CD4-positive, alpha-beta T cell treated with Interleukin-6 at 100 ng/mL for 8 hours (primary cell): Measurements from ENCODE around the gene INAVA.

Experiments used
- DNase-seq: peaks from one replicate; pipeline ENCODE4 v3.0.0-alpha.2; 2020; ENCODE audit warnings: mixed read lengths, low spot score

INAVA gene

DNA sequence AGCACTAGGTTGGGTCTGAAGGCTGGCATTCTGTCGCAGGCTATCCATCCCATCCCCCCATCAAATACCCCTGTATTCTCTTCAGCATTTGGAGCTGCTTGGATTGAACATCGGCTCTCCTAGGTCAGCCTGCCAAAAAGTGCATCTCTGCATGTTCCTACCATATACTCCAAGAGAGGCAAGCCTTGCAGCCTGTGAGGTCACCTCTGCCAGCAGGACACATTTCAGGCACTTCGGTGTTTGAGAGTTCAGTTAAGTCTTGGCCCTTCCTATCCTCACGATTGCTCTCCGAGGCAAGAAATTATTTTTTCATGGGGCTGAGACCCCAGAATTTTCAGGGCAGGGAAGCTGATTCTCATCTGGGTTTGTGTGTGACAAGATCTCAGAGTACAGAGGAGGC lies 19.3 kb upstream of the INAVA start:
- DNase-seq = no peak

DNA sequence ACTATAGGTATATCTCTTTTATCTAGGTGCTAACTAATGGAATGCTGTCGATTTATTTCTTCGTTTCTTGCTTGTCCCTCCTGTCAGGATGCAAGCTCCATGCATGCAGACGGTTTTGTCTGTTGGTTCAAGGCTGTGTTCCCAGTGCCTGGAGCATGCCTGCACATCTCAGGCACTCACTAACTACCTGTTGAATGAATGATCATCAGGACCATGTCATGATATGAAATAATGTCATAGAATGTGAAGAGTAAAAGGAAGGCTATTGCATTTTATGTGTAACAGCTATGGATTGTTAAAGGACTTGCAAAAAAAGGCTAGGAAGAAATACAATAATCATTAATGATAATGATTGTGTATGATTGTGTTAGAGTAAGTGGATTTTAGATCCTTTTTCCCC lies 17.7 kb upstream of the INAVA start:
- no peak for DNase-seq

DNA sequence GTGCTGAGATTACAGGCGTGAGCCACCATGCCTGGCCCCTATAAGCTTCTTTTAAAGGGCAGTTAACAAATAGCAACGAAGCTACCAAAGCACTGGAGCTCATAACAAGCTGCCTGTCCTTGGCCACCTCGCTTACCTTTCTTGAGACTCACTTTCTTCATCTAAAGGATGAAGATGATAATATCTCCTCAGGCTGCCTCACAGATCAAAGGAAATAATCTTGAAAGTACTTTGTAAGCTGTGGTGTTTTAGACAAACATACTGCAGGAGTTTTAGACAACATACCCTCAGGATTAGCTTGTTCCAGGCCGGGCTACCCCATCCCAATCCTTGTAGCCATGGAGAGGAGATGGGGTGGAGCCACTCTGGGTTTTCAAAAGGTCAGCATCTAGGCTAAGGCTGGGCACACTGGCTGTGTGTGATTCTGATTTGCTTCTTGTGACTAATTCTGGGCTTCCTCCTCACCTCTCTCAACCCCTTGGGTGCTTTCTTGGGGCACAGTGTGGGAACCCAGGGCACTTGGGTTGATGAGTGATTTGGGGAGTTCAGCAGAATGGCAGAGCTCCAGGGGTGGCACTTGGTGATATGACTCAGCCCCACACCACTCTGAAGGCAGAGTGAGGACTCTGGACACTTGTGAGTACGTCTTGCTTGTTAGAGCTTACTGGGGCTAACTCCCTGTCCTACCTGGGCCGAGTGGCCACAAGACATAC lies 16.7 kb upstream of the INAVA start:
- DNase-seq = peak; percentile 42

DNA sequence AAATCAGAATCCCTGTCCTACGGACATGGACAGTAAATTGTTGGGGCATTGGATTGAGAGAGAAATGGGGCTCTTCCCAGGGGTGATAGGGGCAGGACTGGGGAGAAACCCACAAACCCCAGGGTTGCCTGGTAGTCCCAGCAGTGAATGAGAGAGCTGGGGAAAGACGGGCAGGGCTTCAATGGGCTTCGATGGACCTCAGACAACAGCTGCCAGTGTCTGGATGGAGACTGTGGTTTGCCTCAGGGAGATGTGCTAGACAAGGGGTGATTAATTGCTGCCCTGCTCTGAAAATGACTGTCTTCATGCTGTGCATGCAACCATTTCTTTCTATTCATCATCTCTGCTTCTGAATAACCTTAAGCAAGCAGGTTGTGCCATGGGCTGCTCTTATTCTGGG lies 14.5 kb upstream of the INAVA start:
- no peak for DNase-seq

DNA sequence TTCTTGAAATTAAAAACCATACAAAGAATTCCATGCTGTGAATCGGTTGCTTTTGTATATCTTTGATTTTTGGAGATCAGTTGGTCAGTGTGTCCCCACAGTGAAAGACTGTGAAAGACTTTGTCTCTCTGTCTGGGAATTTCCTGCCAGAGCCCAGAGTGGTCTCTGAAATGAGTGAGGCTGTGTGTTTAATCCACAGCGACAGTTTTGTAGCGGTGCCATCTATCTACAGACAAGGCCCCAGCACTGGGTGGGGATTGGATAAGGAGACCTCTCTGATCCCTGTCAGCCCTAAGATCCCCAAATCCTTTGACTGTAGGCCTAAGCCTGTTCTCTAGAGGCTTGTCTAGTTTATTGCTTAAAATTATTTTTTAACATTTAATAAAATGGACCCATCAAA lies 11.6 kb upstream of the INAVA start:
- no peak for DNase-seq

DNA sequence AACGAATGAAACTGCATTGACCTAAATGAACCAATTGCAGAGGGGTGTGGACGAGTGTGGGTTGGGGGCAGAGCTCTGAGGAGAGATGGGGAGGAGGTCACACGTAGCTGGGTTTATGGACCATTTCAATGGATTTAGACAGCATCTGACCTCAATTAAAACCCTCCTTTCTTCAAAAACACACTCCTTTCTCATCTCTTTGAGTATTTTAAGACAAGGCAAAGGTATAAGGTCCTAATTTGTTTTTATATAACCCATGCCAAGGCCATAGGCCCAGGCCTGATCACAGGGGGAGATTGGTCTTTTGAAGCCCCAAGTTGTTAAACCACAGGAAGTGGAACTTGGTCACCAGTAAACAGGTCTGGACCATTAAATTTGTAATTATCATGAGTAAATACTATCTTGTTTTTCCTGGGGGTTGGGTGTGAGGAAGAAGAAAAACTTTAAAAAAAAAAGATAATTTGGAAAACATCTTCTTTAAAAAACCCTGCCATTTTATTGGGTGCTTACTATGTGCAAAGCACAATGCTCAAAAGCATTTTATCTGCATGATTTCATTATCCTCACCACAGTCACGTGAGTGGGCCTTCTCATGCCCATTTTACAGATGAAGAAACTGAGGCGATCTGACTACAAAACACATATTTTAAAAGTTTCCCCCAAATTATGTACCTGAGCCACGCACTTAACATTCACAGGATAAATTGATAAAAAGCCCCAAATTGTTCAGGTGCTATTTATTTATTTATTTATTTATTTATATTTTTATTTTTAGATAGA lies 8.9 kb upstream of the INAVA start:
- no peak for DNase-seq

DNA sequence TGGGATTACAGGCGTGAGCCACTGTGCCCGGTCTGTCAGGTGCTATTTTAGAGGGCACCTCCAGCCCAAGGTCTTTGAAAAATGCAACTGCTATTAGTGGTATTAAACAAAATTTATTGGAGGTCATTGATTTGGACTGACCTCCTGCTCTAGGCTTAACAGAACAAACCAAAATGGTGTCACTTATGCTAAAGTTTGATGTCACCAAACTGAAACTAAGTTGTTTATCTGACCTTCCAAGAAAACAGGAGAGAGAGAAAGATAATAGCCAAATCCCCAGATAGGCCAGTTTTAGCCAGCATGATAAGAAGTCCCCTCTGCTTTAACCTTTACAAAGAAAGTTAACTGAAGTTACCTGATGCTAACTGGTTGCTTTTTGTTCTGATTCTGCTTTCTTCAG lies 8.1 kb upstream of the INAVA start:
- no peak for DNase-seq

DNA sequence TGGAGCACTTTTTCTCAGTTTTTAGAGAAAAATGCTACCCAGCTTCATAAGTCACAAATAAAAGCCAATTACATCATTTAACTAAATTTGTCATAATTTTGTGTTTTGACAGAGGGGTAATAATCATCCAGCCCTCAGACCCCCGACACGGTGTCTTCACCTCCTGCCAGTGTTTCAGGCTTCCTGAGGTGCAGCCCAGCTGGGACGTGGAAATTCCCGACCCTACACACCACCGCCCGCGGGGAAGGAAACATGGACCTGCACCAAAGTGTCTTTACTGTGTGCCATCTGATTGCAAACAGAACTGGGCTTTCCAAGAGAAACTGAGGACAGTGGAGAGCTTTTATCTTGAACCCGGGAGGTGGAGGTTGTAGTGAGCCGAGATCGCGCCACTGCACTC lies 7.7 kb upstream of the INAVA start:
- no peak for DNase-seq

DNA sequence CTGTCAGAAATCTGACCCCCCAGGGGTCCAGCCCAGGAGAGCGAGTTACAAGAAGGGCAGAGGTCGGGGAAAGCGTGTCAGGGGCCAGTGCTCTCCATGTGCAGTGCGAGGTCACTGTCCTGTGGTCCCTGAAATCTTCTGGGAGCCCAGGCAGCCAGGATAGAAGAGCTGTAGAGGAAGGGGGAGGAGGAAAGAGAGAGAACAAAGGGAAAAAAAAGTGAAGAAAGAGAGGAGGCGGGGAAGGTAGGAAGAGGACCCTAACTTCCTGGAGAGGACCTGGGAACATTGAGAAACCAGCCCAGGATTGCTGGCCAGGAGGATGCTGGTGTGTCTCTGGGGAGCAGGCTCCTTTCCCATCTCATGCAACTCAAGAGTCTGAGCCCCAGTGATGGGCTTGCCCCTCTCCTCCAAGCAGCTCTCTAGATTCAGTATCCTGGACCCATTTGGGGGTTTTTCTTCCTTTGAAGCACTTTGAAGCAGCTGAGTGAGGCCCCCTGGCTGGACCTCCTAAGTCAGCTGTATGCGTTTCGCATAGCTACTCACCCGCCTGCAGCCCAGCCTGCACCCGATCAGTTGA lies 6.8 kb upstream of the INAVA start:
- no peak for DNase-seq

DNA sequence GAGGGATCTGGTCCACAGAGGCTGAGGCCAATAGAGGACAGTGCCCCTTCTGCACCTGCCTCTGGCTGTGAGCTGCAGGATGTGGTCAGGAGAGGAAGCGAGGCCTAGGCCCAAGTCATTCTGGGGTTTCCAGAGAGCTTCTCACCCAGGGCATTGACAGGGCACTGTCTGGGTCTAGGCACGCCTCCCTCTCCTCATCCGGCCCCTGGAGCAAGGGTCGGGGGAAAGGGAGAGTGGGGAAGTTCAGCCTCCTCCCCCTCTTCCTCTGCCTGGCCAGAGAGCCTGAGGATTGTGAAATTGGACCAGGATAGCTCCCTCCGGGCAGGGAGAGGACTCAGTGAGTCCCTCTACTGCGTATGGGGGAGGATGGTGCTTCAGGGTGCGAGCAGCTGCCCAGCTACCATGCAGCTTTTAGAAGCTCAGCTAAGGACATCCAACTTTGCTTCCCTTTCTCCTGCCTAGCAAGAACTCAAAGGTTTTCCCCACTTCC lies 6.3 kb upstream of the INAVA start:
- DNase-seq = peak; percentile 70

DNA sequence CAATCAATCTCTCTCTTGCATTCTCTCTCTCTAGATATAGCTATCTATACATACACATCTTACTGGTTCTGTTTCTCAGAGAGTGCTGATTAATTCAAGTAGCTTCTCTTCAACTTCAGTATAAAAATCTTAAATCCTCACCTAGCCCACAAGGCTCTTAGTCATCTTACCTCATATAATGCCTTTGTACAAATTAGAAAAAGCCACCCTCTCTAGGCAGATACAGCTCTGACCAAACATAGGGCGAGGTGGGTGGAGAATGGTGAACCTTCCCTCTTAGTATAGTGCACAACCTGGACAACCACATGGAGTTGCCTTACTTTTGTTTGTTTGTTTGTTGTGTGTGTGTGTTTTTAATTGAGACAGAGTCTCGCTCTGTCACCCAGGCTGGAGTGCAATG lies 5.1 kb upstream of the INAVA start:
- no peak for DNase-seq

DNA sequence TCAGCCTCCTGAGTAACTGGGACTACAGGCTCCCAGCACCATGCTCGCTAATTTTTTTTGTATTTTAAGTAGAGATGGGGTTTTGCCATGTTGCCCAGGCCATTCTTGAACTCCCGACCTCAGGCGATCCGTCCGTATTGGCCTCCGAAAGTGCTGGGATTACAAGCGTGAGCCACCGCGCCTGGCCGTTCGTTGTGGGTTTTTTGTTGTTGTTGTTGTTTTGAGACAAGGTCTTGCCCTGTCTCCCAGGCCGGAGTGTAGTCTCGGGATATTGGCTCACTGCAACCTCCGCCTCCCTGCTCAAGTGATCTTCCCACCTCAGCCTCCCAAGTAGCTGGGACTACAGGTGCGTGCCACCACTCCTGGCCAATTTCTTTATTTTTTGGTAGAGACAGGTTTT lies 4.7 kb upstream of the INAVA start:
- no peak for DNase-seq

DNA sequence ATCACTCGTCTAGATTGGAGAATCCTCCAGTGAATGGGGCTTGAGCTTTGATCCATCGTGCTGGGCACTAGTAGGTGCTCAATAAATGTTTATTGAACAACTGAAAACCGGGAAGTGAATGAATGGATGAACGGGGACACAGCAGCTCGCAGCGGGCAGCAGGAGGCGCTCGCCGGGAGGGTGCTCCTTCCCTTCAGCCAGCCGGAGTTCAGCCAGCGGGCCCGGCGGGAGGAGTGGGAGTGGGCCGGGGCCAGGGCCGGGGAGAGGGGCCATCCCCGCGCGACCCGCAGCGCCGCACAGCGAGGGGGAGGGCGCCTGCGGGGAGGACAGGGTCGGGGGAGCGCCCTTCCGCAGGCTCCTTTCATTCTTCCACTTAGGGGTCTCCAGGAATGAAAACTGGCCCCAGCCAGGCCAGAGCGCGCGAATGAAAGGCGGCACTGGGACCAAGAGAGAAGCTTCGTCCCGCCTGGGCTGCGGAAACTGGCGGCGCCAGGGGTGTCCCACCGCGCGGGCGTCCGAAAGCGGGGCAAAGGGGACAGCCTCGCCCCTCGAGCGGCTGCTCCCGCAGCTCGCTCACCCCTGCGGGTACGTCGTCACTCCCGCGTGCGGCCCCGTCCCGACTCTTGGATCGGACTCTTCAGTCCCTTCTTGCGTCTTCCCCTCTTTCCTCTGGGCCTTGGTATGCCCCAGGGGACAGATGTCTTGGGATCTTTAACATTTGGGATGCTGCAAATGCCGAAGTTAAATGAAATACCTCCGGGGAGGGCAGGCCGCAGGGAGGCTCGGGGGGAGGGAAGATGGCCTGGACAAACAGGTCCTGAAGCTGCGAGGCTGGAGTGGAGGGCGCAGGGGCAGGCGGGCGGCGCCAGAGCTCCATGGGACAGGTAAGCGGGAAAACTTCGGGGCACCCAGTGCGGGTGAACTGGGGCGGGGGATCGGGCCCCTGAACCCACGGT lies 3.6 kb upstream of the INAVA start:
- DNase-seq = no peak

DNA sequence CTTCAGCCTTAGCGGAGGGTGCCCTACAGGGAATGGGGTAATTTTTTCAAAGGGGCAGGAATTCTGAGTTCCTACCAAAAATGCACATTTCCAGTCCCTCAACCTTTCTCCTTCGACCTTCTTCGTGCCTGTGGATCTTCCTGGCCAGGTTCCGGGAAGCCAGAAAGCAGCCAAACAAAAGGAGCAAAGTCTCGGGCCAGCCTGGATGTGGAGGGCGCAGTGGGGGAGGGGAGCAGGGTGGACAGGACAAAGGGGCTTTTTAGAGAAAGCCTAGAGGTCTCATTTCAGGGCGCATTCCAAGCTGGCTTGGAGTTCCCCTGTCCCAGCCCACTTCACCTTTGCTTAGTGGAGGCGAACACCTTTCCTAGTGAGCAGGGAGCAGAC lies 2.9 kb upstream of the INAVA start:
- DNase-seq = no peak

DNA sequence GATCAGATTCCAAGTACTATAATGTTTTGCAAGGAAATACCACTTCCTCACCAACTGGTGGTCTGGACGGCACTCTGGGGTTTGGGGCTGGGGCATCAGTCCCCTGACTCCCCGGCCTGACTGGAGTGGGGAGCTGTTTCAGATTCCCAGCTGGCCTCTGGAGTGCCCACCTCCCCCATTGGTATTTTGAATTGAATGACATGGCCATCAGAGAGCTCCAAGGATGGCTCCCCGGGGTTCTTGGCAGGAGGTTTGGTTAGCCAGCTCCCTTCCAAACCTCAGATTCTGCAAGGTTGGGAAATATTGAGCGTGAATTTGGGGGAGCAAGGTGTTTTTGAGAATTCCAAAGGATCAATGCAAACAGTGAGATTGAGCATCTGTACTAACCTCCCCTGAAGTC lies 2.2 kb upstream of the INAVA start:
- no peak for DNase-seq

DNA sequence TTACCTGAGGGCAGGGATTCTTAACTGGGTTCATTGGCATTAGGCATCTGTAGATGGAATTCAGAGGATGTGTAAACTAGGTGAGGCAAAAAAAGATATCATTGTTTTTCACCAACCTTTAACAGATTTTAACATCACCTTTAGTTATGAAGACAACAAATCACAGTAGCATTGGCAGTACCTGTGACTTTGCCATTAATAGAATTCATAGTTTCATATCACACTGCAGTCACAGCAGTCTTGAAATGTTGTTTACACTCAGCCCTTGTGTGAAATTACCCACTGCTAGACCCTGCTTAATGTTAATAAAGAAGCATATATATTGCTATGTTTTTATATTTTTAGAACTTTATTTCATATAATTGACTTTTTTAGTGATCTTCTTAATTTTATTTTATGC lies 1.7 kb upstream of the INAVA start:
- DNase-seq = no peak

DNA sequence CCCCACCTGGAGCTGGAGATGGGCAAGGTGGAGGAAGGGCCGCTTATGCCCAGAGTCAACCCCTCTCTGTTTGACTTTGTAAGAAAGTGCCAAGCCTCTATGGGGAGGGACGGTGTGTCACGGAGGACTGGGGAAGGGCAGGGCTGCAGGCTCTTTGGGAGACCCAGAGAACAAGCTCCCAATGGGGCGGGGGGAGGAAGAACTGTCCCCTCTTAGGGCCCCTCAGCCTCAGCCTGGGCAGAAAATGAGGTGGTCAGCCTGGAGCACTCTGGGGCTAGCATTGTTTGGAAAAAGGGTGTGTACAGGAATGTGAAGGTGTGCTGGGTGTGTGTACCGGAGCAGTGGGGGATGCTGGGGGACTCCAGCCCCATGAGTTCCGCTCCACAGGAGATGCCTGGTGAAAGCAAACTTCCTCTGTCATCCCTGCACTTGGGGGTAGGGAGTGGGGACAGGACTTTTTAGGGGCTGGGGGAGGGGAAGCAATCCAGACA lies 1.2 kb upstream of the INAVA start:
- no peak for DNase-seq

DNA sequence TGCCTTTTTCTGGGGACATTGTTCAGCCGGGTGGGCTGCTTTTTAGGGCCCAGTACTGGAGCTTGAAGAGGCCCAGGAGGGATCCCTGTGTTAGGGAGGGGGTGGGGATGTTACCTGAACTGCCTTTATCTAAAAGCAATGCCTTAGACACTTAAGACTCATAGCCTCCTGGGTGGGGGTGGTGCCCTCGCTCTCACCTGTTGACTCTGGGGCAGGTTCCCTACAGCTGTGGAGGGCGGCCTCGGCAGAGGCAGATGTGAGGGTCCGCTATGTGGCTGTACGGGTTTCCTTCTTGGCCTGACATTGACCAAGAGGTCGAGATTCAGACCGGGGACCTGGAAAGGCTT lies 716 bp downstream of the INAVA start:
- DNase-seq = no peak

DNA sequence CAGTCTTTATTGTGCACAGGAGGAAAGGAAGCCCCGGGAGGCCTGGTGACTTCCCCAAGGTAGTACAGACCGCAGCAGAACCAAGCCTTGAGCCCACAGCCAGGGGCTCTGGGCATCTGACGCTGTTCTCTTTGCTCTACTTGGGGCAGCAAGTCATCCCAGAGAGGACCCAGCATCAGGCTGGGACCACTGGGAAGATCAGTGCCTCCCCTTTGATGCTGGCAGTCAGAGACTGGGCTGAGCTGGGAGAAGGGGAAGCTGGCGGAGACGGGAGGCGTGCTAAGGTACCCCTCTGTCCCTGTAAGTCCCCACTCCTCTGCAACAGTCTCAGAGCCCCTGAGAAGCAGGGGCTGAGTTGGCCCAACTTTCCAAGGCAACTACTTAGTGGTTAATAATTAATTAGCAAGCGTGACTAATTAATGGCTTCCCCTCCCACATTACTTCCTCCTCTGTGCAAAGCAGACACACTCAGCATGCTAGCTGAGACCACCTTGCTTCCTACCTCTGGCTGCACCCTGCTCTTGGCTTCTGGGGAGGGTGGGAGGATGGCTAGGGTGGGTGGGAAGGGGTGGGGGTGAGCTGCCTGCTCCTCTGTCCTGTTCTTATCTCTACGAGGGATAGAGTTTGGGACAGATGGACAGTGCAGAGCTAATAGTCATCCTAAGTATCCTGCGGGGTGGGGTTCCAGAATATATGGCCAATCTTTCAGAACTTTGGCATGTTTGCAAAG lies 1.3 kb downstream of the INAVA start:
- no peak for DNase-seq

DNA sequence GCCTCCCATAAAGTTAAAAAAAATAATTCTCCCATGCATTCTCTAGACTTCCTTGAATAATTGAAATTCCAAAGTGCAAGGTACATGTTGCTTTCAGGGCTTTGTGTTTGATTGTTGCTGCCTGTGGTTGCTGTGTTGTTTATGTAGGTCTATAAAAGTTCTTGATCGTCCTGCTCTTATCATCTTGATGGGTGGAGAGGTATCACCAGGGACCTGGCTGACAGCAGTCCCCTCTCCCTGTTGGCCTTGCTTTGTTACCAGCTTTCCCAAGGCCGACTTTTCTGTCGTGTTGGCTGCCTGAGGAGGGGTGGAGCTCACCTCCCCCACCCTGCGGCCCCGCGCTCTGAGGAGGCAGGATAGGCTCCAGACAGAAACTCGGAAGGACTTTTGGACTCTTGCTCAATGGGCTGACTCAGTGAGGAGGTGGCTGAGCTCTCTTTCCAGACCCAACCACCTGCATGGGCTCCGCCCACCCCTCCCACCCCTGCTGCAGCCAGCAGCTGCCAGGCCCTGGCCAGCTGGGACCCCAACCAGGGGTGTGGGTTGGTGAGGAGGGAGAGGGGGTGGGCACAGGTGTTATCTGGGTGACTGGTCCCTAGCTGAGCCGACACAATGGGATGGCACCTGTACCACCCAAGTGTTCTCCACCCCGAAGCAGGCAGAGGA lies 2.0 kb downstream of the INAVA start:
- no peak for DNase-seq

DNA sequence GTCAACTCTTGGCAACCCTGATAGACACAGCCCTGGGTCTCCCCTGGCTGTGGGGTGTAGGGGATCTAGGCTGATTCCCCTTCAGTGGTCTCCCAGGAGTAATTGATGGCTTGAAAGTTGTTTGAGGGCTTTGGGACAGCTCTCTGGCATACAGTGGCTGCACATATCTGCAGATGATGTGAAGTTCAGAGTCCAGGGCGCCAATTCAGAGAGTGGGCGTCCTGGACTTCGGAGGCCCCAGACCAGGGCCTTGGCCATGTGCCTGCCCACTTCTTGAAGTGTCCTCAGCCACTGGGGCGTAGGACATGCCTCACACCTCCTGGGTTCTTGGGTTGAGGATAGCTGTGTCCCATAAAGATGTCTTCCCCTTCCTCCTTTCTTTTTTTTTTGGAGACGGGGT lies 2.6 kb downstream of the INAVA start:
- no peak for DNase-seq
